Measurements from ENCODE around the gene CCDC6. TPM values are rescaled to one million over a fixed set of nuclear protein-coding genes. Genes with fewer than 3 reads are reported as not detected.

CCDC6 gene
- total RNA-seq, 1 donor from 2014 or later = 29.8 TPM

Other genes starting within 250 kb of the CCDC6 start
- 8.2 TPM for gene SLC16A9, start 196.7 kb downstream of the CCDC6 start, total RNA-seq
- gene MRLN, start 153.1 kb downstream of the CCDC6 start, total RNA-seq = not detected

All from frontal cortex (tissue), 1 donor.